Measurements from ENCODE around the gene PFKP. TPM values are rescaled to one million over a fixed set of nuclear protein-coding genes. Genes with fewer than 3 reads are reported as not detected.

Gene PFKP
- polyA plus RNA-seq, 2 of the 4 experiments (the other 2 are of a cell fraction), result 164 to 279 TPM

- H3K4me2 ChIP-seq, result no peak overlapping the region
- CTCF ChIA-PET, result interaction anchor here (0.7 kb wide), 1 partner anchor 9 kb away, joined by 3 read pairs; no protein-coding TSS in a partner anchor
- WGBS (ENCODE audit: missing lambda C conversion rate), result 83% methylated on average over 9 of the region's 9 CpGs
- POLR2A ChIA-PET, result interaction anchor here (2.6 kb wide), 1 partner anchor 24 kb away, joined by 7 read pairs; the partner anchor contains the start of gene PITRM1
- no peak for DNase-seq (ENCODE audit: low read depth in 1 of 2, low spot score in 1 of 2)
- H3K4me1 ChIP-seq, result no peaks in the 10 kb centered on the region
- no peak overlapping the region for H3K27ac ChIP-seq
- TF ChIP-seq KDM5A (IDR thresholded peaks at IDR 0.05) (no peak), HDAC2 (IDR thresholded peaks at IDR 0.05) (no peak), ZFP36 (IDR thresholded peaks at IDR 0.05; ENCODE audit: borderline replicate concordance, partially characterized antibody) (no peak), EHMT2 (IDR thresholded peaks at IDR 0.05; ENCODE audit: low read depth) (no peak), HEYL (CRISPR knock-in tag; IDR thresholded peaks at IDR 0.05) (no peak), RNF2 (IDR thresholded peaks at IDR 0.05; ENCODE audit: borderline replicate concordance, low read depth) (no peak), BCL3 (IDR thresholded peaks at IDR 0.05) (no peak), MAX (IDR thresholded peaks at IDR 0.05) (no peak), RAD21 (conservative IDR thresholded peaks at IDR 0.05 in 1 of 2, IDR thresholded peaks at IDR 0.05 in 1 of 2) (no peak), MAFK (IDR thresholded peaks at IDR 0.05; ENCODE audit: partially characterized antibody) (no peak), HMGXB4 (CRISPR knock-in tag; IDR thresholded peaks at IDR 0.05; ENCODE audit: borderline replicate concordance) (no peak), SMC3 (IDR thresholded peaks at IDR 0.05) (no peak), ZC3H11A (IDR thresholded peaks at IDR 0.05) (no peak), ZSCAN20 (CRISPR knock-in tag; IDR thresholded peaks at IDR 0.05) (no peak), ZNF302 (CRISPR knock-in tag; IDR thresholded peaks at IDR 0.05) (no peak), TFCP2L1 (CRISPR knock-in tag; IDR thresholded peaks at IDR 0.05) (no peak), ESRRA (IDR thresholded peaks at IDR 0.05; ENCODE audit: borderline replicate concordance, low read length) (no peak), CBX8 (IDR thresholded peaks at IDR 0.05) (no peak), HOXB13 (CRISPR knock-in tag; IDR thresholded peaks at IDR 0.05; ENCODE audit: low read depth) (no peak), REST (IDR thresholded peaks at IDR 0.05) (no peak)
- no peaks in the 10 kb centered on the region for H3K9me3 ChIP-seq
- no peak overlapping the region for H3K4me3 ChIP-seq
- no peak for FAIRE-seq
- ATAC-seq, result no peak
Observed at GRCh38 chr10:3148994-3149393, 81.6 kb downstream of the PFKP start.

- DNase-seq (ENCODE audit: low read depth in 1 of 2, low spot score in 1 of 2), result no peak
- TF ChIP-seq TP53 (CRISPR knock-in tag; IDR thresholded peaks at IDR 0.05), result no peak
- TF ChIP-seq PHF8 (IDR thresholded peaks at IDR 0.05; ENCODE audit: borderline replicate concordance, low read depth), result no peak
- no peak for TF ChIP-seq USF2 (IDR thresholded peaks at IDR 0.05)
- Histone ChIP-seq H3K9me3 (no peaks in the 10 kb centered on the region), H3K4me3 (no peak overlapping the region), H3K4me1 (no peaks in the 10 kb centered on the region), H3K4me2 (no peak overlapping the region), H3K27ac (no peak overlapping the region)
- ChIA-PET CTCF (interaction anchor here (0.7 kb wide), 1 partner anchor 10 kb away, joined by 3 read pairs; no protein-coding TSS in a partner anchor), POLR2A (interaction anchor here (2.6 kb wide), 1 partner anchor 23 kb away, joined by 7 read pairs; the partner anchor contains the start of gene PITRM1)
- FAIRE-seq, result no peak
- ATAC-seq, result no peak
- WGBS (ENCODE audit: missing lambda C conversion rate), result 82% methylated on average over 11 of the region's 11 CpGs
Observed at GRCh38 chr10:3149918-3150317, 82.6 kb downstream of the PFKP start.

Measured in A549 (cell line).